Astrocyte (in vitro differentiated cells and primary cell): Measurements from ENCODE around the gene HLCS.

ENCODE experiments used
- CTCF ChIP-seq: IDR thresholded peaks from 2 replicates; pipeline ENCODE4 v1.5.1; 2011; ENCODE audit warnings: low read depth, mild to moderate bottlenecking, inconsistent platforms, low read length, moderate library complexity; ENCODE audit not compliant: insufficient read depth
- EZH2 ChIP-seq: IDR thresholded peaks from 2 replicates; pipeline ENCODE4 v1.6.1; 2012; ENCODE audit warnings: mild to moderate bottlenecking, low read length, inconsistent platforms; ENCODE audit not compliant: insufficient read depth

GRCh38 chr21:36709030-36709867 is 257.2 kb downstream of the HLCS start:
- TF ChIP-seq EZH2 (peak; percentile 90), CTCF (no peak)
